Activated CD8-positive, alpha-beta T cell treated with anti-CD3 and anti-CD28 coated beads for 36 hours (primary cell): ENCODE data around the gene ZDHHC22. TPM values are rescaled to one million over a fixed set of nuclear protein-coding genes. Genes with fewer than 3 reads are reported as not detected.

Experiments
- ATAC-seq: fragments of 200-7000 bp; cut with Tn5 transposase; one replicate; pipeline ENCODE4 v1.10.0; 2021; ENCODE audit warnings: mild to moderate bottlenecking, moderate library complexity
- CTCF ChIA-PET: fragments of 350-600 bp; sonication (Branson Sonifier 250); formaldehyde crosslinking; loops from one replicate; lab custom pipeline; 2021; ENCODE audit warnings: antibody characterized with exemption; lab: Charles Lee
- POLR2A ChIA-PET: fragments of 350-600 bp; sonication (Branson Sonifier 250); formaldehyde crosslinking; loops from one replicate; lab custom pipeline; 2021; ENCODE audit warnings: antibody characterized with exemption; lab: Charles Lee
- DNase-seq: peaks from one replicate; pipeline ENCODE4 v3.0.0-alpha.2; 2020
- H3K27ac Mint-ChIP-seq: one replicate; pipeline ENCODE4 v1.8.0; 2021; ENCODE audit warnings: mild to moderate bottlenecking, mixed read lengths
- H3K27me3 Mint-ChIP-seq: one replicate; pipeline ENCODE4 v1.8.0; 2021; ENCODE audit warnings: mixed read lengths
- H3K36me3 Mint-ChIP-seq: one replicate; pipeline ENCODE4 v1.8.0; 2021; ENCODE audit warnings: low read depth, mixed read lengths
- H3K4me1 Mint-ChIP-seq: one replicate; pipeline ENCODE4 v1.8.0; 2021; ENCODE audit warnings: low read depth, mixed read lengths
- H3K4me3 Mint-ChIP-seq: one replicate; pipeline ENCODE4 v1.8.0; 2021; ENCODE audit warnings: mild to moderate bottlenecking, moderate library complexity, mixed read lengths
- H3K9me3 Mint-ChIP-seq: one replicate; pipeline ENCODE4 v1.8.0; 2021; ENCODE audit warnings: mixed read lengths
- intact Hi-C: fragments of 100-400 bp; cut with micrococcal nuclease; formaldehyde crosslinking; loops from one replicate; pipeline ENCODE4 v1.10.0; 2022
- total RNA-seq, 2 experiments: library from RNA; stranded (reverse); gene quantifications; one replicate each; pipeline ENCODE4 v1.2.3, GENCODE V29; 2021
- TF ChIP-seq, protein P1 (sequence below): fragments of 200-600 bp; IDR thresholded peaks from one replicate; pipeline ENCODE4 v1.8.0; 2022; ENCODE audit warnings: antibody characterized with exemption, mild to moderate bottlenecking

The ZDHHC22 gene
- total RNA-seq, 2 experiments from 2014 or later: not detected

GRCh38 chr14:77122526-77123125 is 19.0 kb downstream of the ZDHHC22 start:
- Mint-ChIP-seq H3K9me3 (no peaks in the 10 kb centered on the region), H3K36me3 (peaks cover 4% of the 10 kb centered on the region), H3K27me3 (peaks cover 21% of the 10 kb centered on the region), H3K27ac (peak overlapping the region; percentile 43), H3K4me3 (no peak overlapping the region), H3K4me1 (peaks cover 37% of the 10 kb centered on the region)
- no peak for ATAC-seq
- POLR2A ChIA-PET: interaction anchor here (1.4 to 2.4 kb wide), 3 partner anchors 9 to 24 kb away, joined by 3 to 10 read pairs (median 5); no protein-coding TSS in a partner anchor
- DNase-seq: no peak
- CTCF ChIA-PET: interaction anchor here (1.1 to 9.2 kb wide), 8 partner anchors 11 to 247 kb away, joined by 3 to 93 read pairs (median 5); partner anchors contain the start of genes CIPC and ZDHHC22
- intact Hi-C loops: no loop called here
- TF ChIP-seq, protein P1, sequence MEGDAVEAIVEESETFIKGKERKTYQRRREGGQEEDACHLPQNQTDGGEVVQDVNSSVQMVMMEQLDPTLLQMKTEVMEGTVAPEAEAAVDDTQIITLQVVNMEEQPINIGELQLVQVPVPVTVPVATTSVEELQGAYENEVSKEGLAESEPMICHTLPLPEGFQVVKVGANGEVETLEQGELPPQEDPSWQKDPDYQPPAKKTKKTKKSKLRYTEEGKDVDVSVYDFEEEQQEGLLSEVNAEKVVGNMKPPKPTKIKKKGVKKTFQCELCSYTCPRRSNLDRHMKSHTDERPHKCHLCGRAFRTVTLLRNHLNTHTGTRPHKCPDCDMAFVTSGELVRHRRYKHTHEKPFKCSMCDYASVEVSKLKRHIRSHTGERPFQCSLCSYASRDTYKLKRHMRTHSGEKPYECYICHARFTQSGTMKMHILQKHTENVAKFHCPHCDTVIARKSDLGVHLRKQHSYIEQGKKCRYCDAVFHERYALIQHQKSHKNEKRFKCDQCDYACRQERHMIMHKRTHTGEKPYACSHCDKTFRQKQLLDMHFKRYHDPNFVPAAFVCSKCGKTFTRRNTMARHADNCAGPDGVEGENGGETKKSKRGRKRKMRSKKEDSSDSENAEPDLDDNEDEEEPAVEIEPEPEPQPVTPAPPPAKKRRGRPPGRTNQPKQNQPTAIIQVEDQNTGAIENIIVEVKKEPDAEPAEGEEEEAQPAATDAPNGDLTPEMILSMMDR: no peak

DNA sequence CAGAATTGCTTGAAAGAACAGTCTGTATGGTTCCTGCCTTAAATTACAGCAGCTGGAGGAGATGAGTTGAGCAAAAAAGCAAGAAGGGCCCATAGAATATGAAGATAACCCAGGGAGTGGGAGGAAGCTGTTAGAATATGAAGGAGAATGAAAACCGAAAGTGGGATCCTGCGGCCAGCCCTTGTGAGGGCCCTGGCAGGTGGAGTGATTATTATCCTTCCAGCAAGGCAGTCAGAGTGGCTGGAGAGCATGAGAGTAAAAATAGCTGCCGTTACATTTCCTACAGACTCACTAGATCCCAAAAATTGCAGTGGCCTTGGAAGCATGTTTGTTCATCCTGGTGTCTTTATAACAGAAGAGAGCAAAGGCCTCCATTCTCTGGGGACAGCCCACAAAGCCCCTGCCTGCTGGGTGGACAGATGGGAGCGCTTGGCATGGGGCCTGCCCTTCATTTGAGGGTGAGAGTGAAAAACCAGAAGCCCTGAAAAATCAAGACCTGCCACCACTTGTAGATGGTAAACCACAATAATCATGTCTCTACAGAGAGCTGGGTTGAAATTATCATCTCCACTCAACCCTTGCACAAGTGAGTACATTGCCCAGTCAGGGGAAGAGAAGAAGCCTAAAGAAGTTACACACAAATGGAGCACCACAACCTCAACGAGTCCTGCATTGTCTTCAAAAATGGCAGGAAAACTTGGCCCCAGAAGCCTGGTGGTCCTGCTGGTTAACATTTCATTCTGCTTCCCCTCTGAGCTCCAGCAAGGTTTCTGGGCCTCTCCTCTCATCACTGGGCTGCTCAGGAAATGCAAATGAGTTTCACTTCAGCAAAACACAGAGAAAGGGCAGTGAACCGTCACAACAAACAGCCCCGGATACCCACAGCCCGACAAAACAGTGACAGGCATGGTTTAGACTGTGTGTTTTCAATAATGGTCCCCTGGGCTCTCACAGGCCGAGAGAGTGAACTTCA is 20.5 kb downstream of the ZDHHC22 start:
- CTCF ChIA-PET: interaction anchor here (0.6 to 9.2 kb wide), 9 partner anchors 8 to 250 kb away, joined by 3 to 93 read pairs (median 4); partner anchors contain the start of gene CIPC
- peaks cover 37% of the 10 kb centered on the region for H3K4me1 Mint-ChIP-seq
- H3K36me3 Mint-ChIP-seq: peaks cover 4% of the 10 kb centered on the region
- TF ChIP-seq, protein P1: no peak
- POLR2A ChIA-PET: interaction anchor here (0.6 to 2.4 kb wide), 4 partner anchors 13 to 344 kb away, joined by 3 to 10 read pairs (median 3); no protein-coding TSS in a partner anchor
- peak overlapping the region; percentile 69 for H3K27ac Mint-ChIP-seq
- intact Hi-C loops: no loop called here
- no peak overlapping the region for H3K4me3 Mint-ChIP-seq
- ATAC-seq (peak; percentile 82), DNase-seq (peak; percentile 67)
- H3K27me3 Mint-ChIP-seq: peaks cover 14% of the 10 kb centered on the region
- H3K9me3 Mint-ChIP-seq: no peaks in the 10 kb centered on the region

- intact Hi-C loops: no loop called here
- CTCF ChIA-PET: interaction anchor here (9.2 kb wide), 1 partner anchor 22 kb away, joined by 93 read pairs; the partner anchor contains the start of gene CIPC
- POLR2A ChIA-PET: no interaction called here
- no peak overlapping the region for H3K4me3 Mint-ChIP-seq
- ATAC-seq: no peak
- TF ChIP-seq, protein P1: no peak
- peak overlapping the region; percentile 45 for H3K27ac Mint-ChIP-seq
- peaks cover 7% of the 10 kb centered on the region for H3K36me3 Mint-ChIP-seq
- H3K4me1 Mint-ChIP-seq: peaks cover 34% of the 10 kb centered on the region
- no peak for DNase-seq
- H3K27me3 Mint-ChIP-seq: peaks cover 7% of the 10 kb centered on the region
- H3K9me3 Mint-ChIP-seq: no peaks in the 10 kb centered on the region
These were observed 21.7 kb downstream of the ZDHHC22 start for GRCh38 chr14:77119851-77120250.

DNA sequence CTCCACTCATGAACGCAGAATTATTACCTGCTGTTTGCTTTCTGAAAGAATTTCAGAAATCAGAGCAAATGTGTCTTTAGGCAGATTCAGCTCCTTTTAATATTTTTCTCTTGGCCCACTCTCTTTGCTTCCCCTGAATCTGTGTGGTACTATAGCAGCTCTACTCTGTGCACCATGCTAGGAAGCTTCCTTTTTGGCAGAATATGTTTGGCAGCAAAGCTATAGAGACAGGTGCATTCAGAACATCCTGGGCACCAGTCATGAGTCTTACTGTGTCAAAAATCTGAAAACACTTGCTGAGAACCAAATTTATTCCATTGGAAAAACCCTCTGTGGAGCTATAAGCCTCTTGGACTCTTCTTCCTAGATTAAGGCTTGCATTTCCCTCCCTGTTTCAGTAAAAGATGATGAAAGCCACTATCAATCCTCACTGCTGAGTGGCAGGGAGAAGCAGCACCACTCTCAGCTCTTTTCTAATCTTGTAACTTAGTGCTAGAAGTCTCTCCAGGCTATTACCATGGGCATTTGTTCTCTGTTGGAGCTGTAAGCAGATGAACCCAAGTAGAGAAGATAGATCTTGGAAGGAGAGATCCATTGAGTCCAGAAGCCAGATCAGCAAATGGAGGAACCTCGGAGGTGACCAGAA is 25.3 kb downstream of the ZDHHC22 start:
- TF ChIP-seq, protein P1: no peak
- H3K4me3 Mint-ChIP-seq: no peak overlapping the region
- peaks cover 16% of the 10 kb centered on the region for H3K36me3 Mint-ChIP-seq
- no peak overlapping the region for H3K27ac Mint-ChIP-seq
- ATAC-seq: no peak
- intact Hi-C loops: no loop called here
- ChIA-PET POLR2A (interaction anchor here (1.3 kb wide), 1 partner anchor 22 kb away, joined by 3 read pairs; no protein-coding TSS in a partner anchor), CTCF (interaction anchor here (0.7 to 2.0 kb wide), 8 partner anchors 8 to 243 kb away, joined by 3 to 4 read pairs (median 4); no protein-coding TSS in a partner anchor)
- H3K4me1 Mint-ChIP-seq: peaks cover 14% of the 10 kb centered on the region
- no peak for DNase-seq
- H3K9me3 Mint-ChIP-seq: no peaks in the 10 kb centered on the region
- no peaks in the 10 kb centered on the region for H3K27me3 Mint-ChIP-seq
